Trophoblast cell (in vitro differentiated cells and primary cell): ENCODE data around the gene RASSF8.

Experiments used
- DNase-seq, 2 donors: peaks; one replicate each; pipeline ENCODE4 v3.0.0-alpha.2; 2016
- H2AFZ ChIP-seq: 2 replicates; pipeline ENCODE4 v1.6.1; 2013; ENCODE audit warnings: low read length, moderate library complexity, mild to moderate bottlenecking; ENCODE audit not compliant: insufficient read depth, poor library complexity
- H2AK5ac ChIP-seq: 2 replicates; pipeline ENCODE4 v1.6.1; 2013; ENCODE audit warnings: mild to moderate bottlenecking, low read length
- H2BK120ac ChIP-seq: 2 replicates; pipeline ENCODE4 v1.6.1; 2013; ENCODE audit warnings: low read length, mild to moderate bottlenecking, moderate library complexity; ENCODE audit not compliant: insufficient read depth, poor library complexity
- H2BK12ac ChIP-seq: 2 replicates; pipeline ENCODE4 v1.6.1; 2013; ENCODE audit warnings: mild to moderate bottlenecking, low read length, moderate library complexity
- H2BK5ac ChIP-seq: 2 replicates; pipeline ENCODE4 v1.6.1; 2013; ENCODE audit warnings: low read length, low read depth, moderate library complexity, mild to moderate bottlenecking; ENCODE audit not compliant: poor library complexity
- H3K14ac ChIP-seq: 2 replicates; pipeline ENCODE4 v1.6.1; 2013; ENCODE audit warnings: mild to moderate bottlenecking, low read length
- H3K18ac ChIP-seq: 2 replicates; pipeline ENCODE4 v1.6.1; 2013; ENCODE audit warnings: mild to moderate bottlenecking, low read length
- H3K23ac ChIP-seq: 2 replicates; pipeline ENCODE4 v1.6.1; 2013; ENCODE audit warnings: low read length
- H3K27ac ChIP-seq: 2 replicates; pipeline ENCODE4 v1.5.1; 2013; ENCODE audit warnings: low read depth, mild to moderate bottlenecking, inconsistent platforms, low read length, moderate library complexity
- H3K27me3 ChIP-seq: 2 replicates; pipeline ENCODE4 v1.6.1; 2013; ENCODE audit warnings: inconsistent platforms, mild to moderate bottlenecking, low read length, moderate library complexity; ENCODE audit not compliant: insufficient read depth
- H3K36me3 ChIP-seq, 2 experiments: 1 replicate in 1 of 2; 2 replicates in 1 of 2; pipeline ENCODE4 v1.6.1; 2013; ENCODE audit warnings: low read length in 2 of 2, mild to moderate bottlenecking in 2 of 2, moderate library complexity in 1 of 2; ENCODE audit not compliant: insufficient read depth in 2 of 2, control insufficient read depth in 1 of 2
- H3K4ac ChIP-seq: 2 replicates; pipeline ENCODE4 v1.6.1; 2013; ENCODE audit warnings: low read depth, mild to moderate bottlenecking, low read length, moderate library complexity
- H3K4me1 ChIP-seq, 2 experiments: 1 replicate in 1 of 2; 2 replicates in 1 of 2; pipeline ENCODE4 v1.6.1; 2013; ENCODE audit warnings: low read length in 2 of 2, mild to moderate bottlenecking in 2 of 2, moderate library complexity in 1 of 2; ENCODE audit not compliant: insufficient read depth in 2 of 2, control insufficient read depth in 1 of 2
- H3K4me2 ChIP-seq: 2 replicates; pipeline ENCODE4 v1.6.1; 2013; ENCODE audit warnings: inconsistent platforms, mild to moderate bottlenecking, low read length, moderate library complexity
- H3K4me3 ChIP-seq: 2 replicates; pipeline ENCODE4 v1.5.1; 2013; ENCODE audit warnings: mild to moderate bottlenecking, low read depth, low read length, inconsistent platforms
- H3K79me1 ChIP-seq: one replicate; pipeline ENCODE4 v1.6.1; 2013; ENCODE audit warnings: low read length
- H3K79me2 ChIP-seq: 2 replicates; pipeline ENCODE4 v1.6.1; 2013; ENCODE audit warnings: low read length, mild to moderate bottlenecking; ENCODE audit not compliant: control insufficient read depth, insufficient read depth, poor library complexity
- H3K9ac ChIP-seq: 2 replicates; pipeline ENCODE4 v1.6.1; 2013; ENCODE audit warnings: mild to moderate bottlenecking, low read length
- H3K9me3 ChIP-seq: 2 replicates; pipeline ENCODE4 v1.6.1; 2013; ENCODE audit warnings: low read depth, mild to moderate bottlenecking, control low read depth, inconsistent platforms, low read length; ENCODE audit not compliant: insufficient read depth
- H4K12ac ChIP-seq: 2 replicates; pipeline ENCODE4 v1.6.1; 2013; ENCODE audit warnings: low read depth, mild to moderate bottlenecking, low read length, moderate library complexity
- H4K8ac ChIP-seq: 2 replicates; pipeline ENCODE4 v1.6.1; 2013; ENCODE audit warnings: low read depth, mild to moderate bottlenecking, low read length, moderate library complexity
- H4K91ac ChIP-seq: one replicate; pipeline ENCODE4 v1.6.1; 2013; ENCODE audit warnings: low read depth, mild to moderate bottlenecking, low read length, moderate library complexity
- WGBS: extraction: QIAGEN DNeasy Blood & Tissue Kit; methylation state at CpG from one replicate; pipeline ENCODE4 v1.1.7; 2013; ENCODE audit warnings: missing lambda C conversion rate; ENCODE audit not compliant: insufficient read length, insufficient coverage; ENCODE audit errors: extremely low coverage; 5-methylcytosine and 5-hydroxymethylcytosine counted together

The RASSF8 gene

DNA sequence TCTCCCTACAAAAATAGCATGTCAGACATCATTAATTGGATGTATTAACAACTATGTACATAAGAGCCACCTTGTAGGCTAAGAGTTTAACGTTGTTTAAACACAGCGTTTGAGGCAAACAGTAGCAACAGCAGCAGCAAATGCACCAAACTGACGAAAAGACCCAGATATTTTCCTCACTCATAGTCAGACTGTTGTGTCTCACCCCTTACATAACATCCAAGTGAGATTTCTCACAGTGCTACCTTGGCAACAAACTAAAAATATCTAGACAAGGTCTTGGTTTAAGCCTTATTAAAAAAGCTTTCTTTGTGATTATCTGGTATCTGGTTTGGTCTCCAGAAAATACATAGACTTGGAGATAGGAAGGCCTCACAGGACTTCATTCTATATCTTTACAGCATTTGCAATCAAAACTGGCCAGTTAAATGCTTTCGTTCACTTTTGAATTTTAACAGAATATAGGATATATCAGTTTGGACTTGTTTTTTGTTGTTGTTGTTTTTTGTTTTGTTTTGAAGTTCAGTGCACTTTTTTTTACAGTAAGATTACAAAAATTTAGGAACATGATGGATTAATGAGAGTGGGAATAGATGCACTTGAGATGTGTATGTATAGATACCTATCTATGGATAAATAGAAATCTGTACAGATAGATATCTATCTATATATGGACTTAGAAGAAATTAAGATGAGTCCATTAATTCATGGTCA, 162.2 kb downstream of the RASSF8 start:
- no peaks in the 10 kb centered on the region for H3K36me3 ChIP-seq
- peaks cover 1% of the 10 kb centered on the region for H3K9me3 ChIP-seq
- no peak overlapping the region for H3K23ac ChIP-seq
- no peak overlapping the region for H2BK12ac ChIP-seq
- H3K4ac ChIP-seq = no peak overlapping the region
- no peak overlapping the region for H3K14ac ChIP-seq
- no peak overlapping the region for H2AFZ ChIP-seq
- no peak overlapping the region for H3K18ac ChIP-seq
- no CpG with 5 or more reads among the region's 4 CpGs for WGBS
- H2BK5ac ChIP-seq = no peak overlapping the region
- no peak overlapping the region for H3K9ac ChIP-seq
- H4K8ac ChIP-seq = no peak overlapping the region
- H2BK120ac ChIP-seq = no peak overlapping the region
- H2AK5ac ChIP-seq = no peak overlapping the region
- H3K4me1 ChIP-seq = peaks cover 12 to 13% of the 10 kb centered on the region in 2 experiments
- H3K4me2 ChIP-seq = no peak overlapping the region
- H3K27me3 ChIP-seq = peaks cover 31% of the 10 kb centered on the region
- no peaks in the 10 kb centered on the region for H3K79me2 ChIP-seq
- no peaks in the 10 kb centered on the region for H3K79me1 ChIP-seq
- no peak overlapping the region for H3K4me3 ChIP-seq
- H3K27ac ChIP-seq = no peak overlapping the region
- no peak overlapping the region for H4K12ac ChIP-seq
- no peak for DNase-seq
- H4K91ac ChIP-seq = no peak overlapping the region

DNA sequence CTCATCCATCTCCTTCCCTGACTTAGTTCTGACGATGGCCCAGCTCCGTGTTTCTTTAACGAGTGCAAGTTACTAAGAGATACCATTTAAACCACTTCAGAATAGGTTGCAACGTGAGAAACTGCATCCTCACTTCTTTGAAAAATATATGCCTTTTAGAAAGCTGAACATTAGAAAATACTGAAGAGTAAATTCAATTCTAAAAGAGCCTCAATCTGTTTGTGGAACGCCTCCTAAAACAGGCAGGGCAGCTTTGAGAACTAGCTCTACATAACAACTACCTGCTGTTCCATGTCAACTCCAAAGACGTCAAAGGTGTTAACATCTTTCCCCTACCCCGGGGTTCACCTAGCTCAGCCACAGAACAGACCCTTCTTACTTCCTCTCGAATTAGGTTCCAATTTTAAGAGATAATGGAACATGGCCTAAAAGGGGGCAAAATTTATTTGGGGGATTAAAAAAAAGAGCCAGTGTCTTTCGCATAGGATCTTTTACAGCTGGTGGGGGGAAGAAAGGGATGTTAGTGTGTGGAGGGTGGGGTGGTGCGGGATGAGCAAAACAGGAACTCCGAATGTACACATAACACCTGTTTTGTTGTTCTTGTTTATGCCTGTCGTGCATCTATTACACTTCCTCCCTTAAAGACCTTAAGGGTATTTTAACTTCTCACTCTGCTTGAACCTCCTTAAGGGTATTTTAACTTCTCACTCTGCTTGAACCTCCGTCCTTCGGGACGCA, 163.0 kb downstream of the RASSF8 start:
- peaks cover 1% of the 10 kb centered on the region for H3K9me3 ChIP-seq
- no peak overlapping the region for H3K9ac ChIP-seq
- H3K79me2 ChIP-seq = no peaks in the 10 kb centered on the region
- no peak overlapping the region for H3K18ac ChIP-seq
- H3K14ac ChIP-seq = no peak overlapping the region
- no peak overlapping the region for H2AK5ac ChIP-seq
- H3K4me2 ChIP-seq = peak overlapping the region; percentile 97
- no peak overlapping the region for H2BK12ac ChIP-seq
- no peaks in the 10 kb centered on the region for H3K36me3 ChIP-seq
- no peak overlapping the region for H3K4ac ChIP-seq
- no peak overlapping the region for H4K12ac ChIP-seq
- H3K4me1 ChIP-seq = peaks cover 12 to 13% of the 10 kb centered on the region in 2 experiments
- no peak for DNase-seq
- no peak overlapping the region for H4K91ac ChIP-seq
- H2BK5ac ChIP-seq = no peak overlapping the region
- H3K27me3 ChIP-seq = peaks cover 31% of the 10 kb centered on the region
- no peak overlapping the region for H2AFZ ChIP-seq
- H3K23ac ChIP-seq = no peak overlapping the region
- H3K79me1 ChIP-seq = no peaks in the 10 kb centered on the region
- no CpG with 5 or more reads among the region's 15 CpGs for WGBS
- no peak overlapping the region for H4K8ac ChIP-seq
- no peak overlapping the region for H3K27ac ChIP-seq
- no peak overlapping the region for H2BK120ac ChIP-seq
- peak overlapping the region; percentile 72 for H3K4me3 ChIP-seq

DNA sequence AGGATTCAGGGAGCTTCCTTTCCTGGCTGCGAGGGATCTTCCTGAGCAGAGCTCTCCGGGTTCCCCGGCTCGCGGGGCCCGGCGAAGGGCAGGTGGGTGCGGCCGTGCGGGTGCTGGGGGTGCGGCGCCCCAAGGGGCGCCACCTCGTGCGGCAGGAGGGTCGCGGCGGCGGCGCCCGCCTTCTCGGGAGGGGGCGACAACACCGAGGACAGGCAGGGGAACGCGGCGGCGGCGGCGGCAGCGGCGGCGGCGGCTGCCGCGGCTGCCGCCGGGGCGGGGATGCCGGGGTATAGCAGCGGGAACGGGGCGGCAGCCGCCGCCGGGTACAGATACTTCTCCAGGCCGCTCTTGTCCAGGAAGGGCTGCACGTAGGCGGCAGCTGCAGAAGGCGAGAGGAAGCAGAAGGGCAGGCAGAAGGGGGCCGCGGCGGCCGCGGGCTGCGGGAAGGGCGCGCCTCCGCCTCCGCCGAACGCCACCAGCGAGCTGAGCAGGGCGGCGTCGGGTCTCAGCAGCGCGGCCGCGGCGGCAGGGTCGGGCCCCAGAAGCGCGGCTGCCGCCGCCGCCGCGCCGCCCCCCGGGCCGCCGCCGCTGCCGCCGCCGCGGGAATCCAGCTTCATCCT, 163.7 kb downstream of the RASSF8 start:
- Histone ChIP-seq H3K4ac (no peak overlapping the region), H3K27ac (no peak overlapping the region), H2BK120ac (no peak overlapping the region), H3K4me3 (peak overlapping the region; percentile 72), H3K14ac (no peak overlapping the region), H2BK12ac (no peak overlapping the region), H3K79me1 (no peaks in the 10 kb centered on the region), H3K9ac (peak overlapping the region; percentile 64), H2BK5ac (no peak overlapping the region), H3K23ac (no peak overlapping the region), H4K12ac (no peak overlapping the region), H3K27me3 (peaks cover 31% of the 10 kb centered on the region), H3K18ac (no peak overlapping the region), H4K91ac (no peak overlapping the region), H4K8ac (no peak overlapping the region), H3K36me3 (no peaks in the 10 kb centered on the region), H3K79me2 (no peaks in the 10 kb centered on the region), H3K4me1 (peaks cover 12 to 13% of the 10 kb centered on the region in 2 experiments), H3K4me2 (peak overlapping the region; percentile 97), H3K9me3 (peaks cover 1% of the 10 kb centered on the region), H2AFZ (peak overlapping the region; percentile 42), H2AK5ac (no peak overlapping the region)
- peak in 1 of 2 donors; percentile 46 for DNase-seq
- no CpG with 5 or more reads among the region's 88 CpGs for WGBS

DNA sequence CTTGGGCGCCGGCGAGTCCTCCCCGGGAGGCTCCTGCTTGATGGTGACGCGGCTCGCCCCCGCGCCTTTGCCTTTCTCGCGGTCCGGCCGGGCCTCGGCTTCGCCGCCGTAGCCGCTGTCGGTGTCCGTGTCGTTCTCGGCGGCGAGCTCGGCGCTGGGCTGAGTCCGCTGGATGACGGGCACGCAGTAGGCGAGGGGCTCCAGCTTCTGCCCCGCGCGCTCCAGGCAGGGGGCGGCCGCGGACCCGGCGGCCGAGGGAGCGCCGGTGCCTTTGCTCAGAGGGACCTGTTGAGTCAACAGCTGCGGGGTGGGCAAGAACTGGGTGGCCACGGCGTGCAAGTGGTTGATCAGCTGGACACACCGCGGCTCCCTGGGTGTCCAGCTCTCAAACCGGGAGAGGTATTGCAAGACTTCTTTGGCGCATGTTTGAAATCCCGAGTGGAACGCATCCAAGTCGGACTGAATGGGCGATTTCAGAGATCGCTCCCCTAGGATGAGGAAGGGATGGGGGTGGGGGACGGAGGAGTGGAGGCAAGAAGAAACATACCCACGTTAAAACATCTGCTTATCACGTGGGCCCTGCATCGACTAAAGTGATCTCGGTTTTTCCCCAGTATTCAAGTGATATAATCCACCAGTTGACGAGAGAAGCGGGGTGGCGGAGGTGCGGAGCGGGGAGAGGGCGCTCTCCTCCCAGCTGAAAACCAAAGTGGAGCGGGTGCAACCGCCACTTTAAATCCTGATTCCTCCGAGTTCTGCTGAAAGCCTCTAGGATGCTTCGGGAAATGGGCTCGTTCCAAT, 164.4 kb downstream of the RASSF8 start:
- H2BK5ac ChIP-seq = no peak overlapping the region
- no peak overlapping the region for H3K23ac ChIP-seq
- H2BK12ac ChIP-seq = no peak overlapping the region
- no peaks in the 10 kb centered on the region for H3K79me1 ChIP-seq
- H2AK5ac ChIP-seq = no peak overlapping the region
- peak overlapping the region; percentile 9 for H4K8ac ChIP-seq
- peaks cover 1% of the 10 kb centered on the region for H3K9me3 ChIP-seq
- H2AFZ ChIP-seq = peak overlapping the region; percentile 42
- H3K4ac ChIP-seq = no peak overlapping the region
- H3K27ac ChIP-seq = no peak overlapping the region
- H3K36me3 ChIP-seq = no peaks in the 10 kb centered on the region
- H3K4me2 ChIP-seq = peak overlapping the region; percentile 97
- peaks cover 36% of the 10 kb centered on the region for H3K27me3 ChIP-seq
- H4K91ac ChIP-seq = no peak overlapping the region
- no CpG with 5 or more reads among the region's 69 CpGs for WGBS
- no peak overlapping the region for H2BK120ac ChIP-seq
- H4K12ac ChIP-seq = no peak overlapping the region
- H3K9ac ChIP-seq = no peak overlapping the region
- H3K14ac ChIP-seq = no peak overlapping the region
- peak in 1 of 2 donors; percentile 53 for DNase-seq
- H3K79me2 ChIP-seq = no peaks in the 10 kb centered on the region
- no peak overlapping the region for H3K18ac ChIP-seq
- peaks cover 12 to 13% of the 10 kb centered on the region in 2 experiments for H3K4me1 ChIP-seq
- peak overlapping the region; percentile 72 for H3K4me3 ChIP-seq
